ENCODE results near the gene ANKRD63. TPM values are rescaled to one million over a fixed set of nuclear protein-coding genes. Genes with fewer than 3 reads are reported as not detected.

Gene ANKRD63
- total RNA-seq, 1 experiment from 2014 or later: 0.72 TPM

- in situ Hi-C loops (cut with HindIII; ENCODE audit: low pct_unique_long_range_greater_than_20kb, low sequenced_read_pairs) (no loop called here), intact Hi-C loops (cut with micrococcal nuclease; ENCODE audit: unreplicated experiment) (no loop called here)
- Histone ChIP-seq H3K36me3 (ENCODE audit: control insufficient read depth, insufficient read depth, low read length) (no peaks in the 10 kb centered on the region), H3K4me3 (ENCODE audit: low read depth in 2 of 2, low read length in 2 of 2) (no peak overlapping the region), H3K4me1 (ENCODE audit: control insufficient read depth, insufficient read depth, low read length) (no peaks in the 10 kb centered on the region), H3K9me3 (ENCODE audit: control insufficient read depth, insufficient read depth, low read depth, low read length) (peaks cover 6% of the 10 kb centered on the region; the same call in 1 of the 2 replicates), H3K27me3 (ENCODE audit: control insufficient read depth, insufficient read depth, low read length) (no peaks in the 10 kb centered on the region), H3K27ac (ENCODE audit: low read length) (no peak overlapping the region)
- DNase-seq (ENCODE audit: low read depth, low spot score) (no peak), ATAC-seq (no peak)
- no TSS peak for BruUV-seq (replicated peaks)
- POLR2A ChIA-PET: no interaction called here
- TF ChIP-seq SIN3A (IDR thresholded peaks at IDR 0.05; ENCODE audit: borderline replicate concordance, insufficient read depth, low read depth, low read length) (no peak), CTCF (IDR thresholded peaks at IDR 0.05) (no peak), TCF7L2 (IDR thresholded peaks at IDR 0.05; ENCODE audit: low read depth, low read length) (no peak), POLR2AphosphoS5 (IDR thresholded peaks at IDR 0.05; ENCODE audit: low read depth, low read length) (no peak), REST (IDR thresholded peaks at IDR 0.05; ENCODE audit: insufficient read depth in 1 of 2, low read depth in 2 of 2, low read length in 1 of 2) (no peak)
- CTCF ChIA-PET: no interaction called here
Observed at GRCh38 chr15:40300771-40301170, 17.9 kb upstream of the ANKRD63 start.

GRCh38 chr15:40300367-40300766 is 17.5 kb upstream of the ANKRD63 start:
- intact Hi-C loops (cut with micrococcal nuclease; ENCODE audit: unreplicated experiment): no loop called here
- no peaks in the 10 kb centered on the region for H3K27me3 ChIP-seq (ENCODE audit: control insufficient read depth, insufficient read depth, low read length)
- no peak overlapping the region for H3K4me3 ChIP-seq (ENCODE audit: low read depth in 2 of 2, low read length in 2 of 2)
- H3K27ac ChIP-seq (ENCODE audit: low read length): no peak overlapping the region
- POLR2A ChIA-PET: no interaction called here
- ATAC-seq: no peak
- BruUV-seq (replicated peaks): no TSS peak
- DNase-seq (ENCODE audit: low read depth, low spot score): no peak
- H3K36me3 ChIP-seq (ENCODE audit: control insufficient read depth, insufficient read depth, low read length): no peaks in the 10 kb centered on the region
- H3K4me1 ChIP-seq (ENCODE audit: control insufficient read depth, insufficient read depth, low read length): no peaks in the 10 kb centered on the region
- H3K9me3 ChIP-seq (ENCODE audit: control insufficient read depth, insufficient read depth, low read depth, low read length): peaks cover 6% of the 10 kb centered on the region; the same call in 1 of the 2 replicates
- CTCF ChIA-PET: no interaction called here
- in situ Hi-C loops (cut with HindIII; ENCODE audit: low pct_unique_long_range_greater_than_20kb, low sequenced_read_pairs): no loop called here
- TF ChIP-seq SIN3A (IDR thresholded peaks at IDR 0.05; ENCODE audit: borderline replicate concordance, insufficient read depth, low read depth, low read length): no peak
- TF ChIP-seq POLR2AphosphoS5 (IDR thresholded peaks at IDR 0.05; ENCODE audit: low read depth, low read length): no peak
- no peak for TF ChIP-seq CTCF (IDR thresholded peaks at IDR 0.05)
- TF ChIP-seq TCF7L2 (IDR thresholded peaks at IDR 0.05; ENCODE audit: low read depth, low read length): no peak
- no peak for TF ChIP-seq REST (IDR thresholded peaks at IDR 0.05; ENCODE audit: insufficient read depth in 1 of 2, low read depth in 2 of 2, low read length in 1 of 2)
